Stimulated activated CD8-positive, alpha-beta memory T cell treated with anti-CD3 and anti-CD28 coated beads, Interleukin-7, amount 100 ng/mL, for 1 hour (primary cell): ENCODE results near the gene ESPL1.

Source experiments
- DNase-seq, 2 donors: peaks; one replicate each; pipeline ENCODE4 v3.0.0-alpha.2; 2020; ENCODE audit warnings: low read depth in 2 of 2

The ESPL1 gene

GRCh38 chr12:53336181-53336681, 68.1 kb downstream of the ESPL1 start, which contains the start of gene SP7:
SP7 (minus strand) TSS chr12:53336354; CDS start chr12:53335646, 708 bp downstream.
- DNase-seq = no peak

GRCh38 chr12:53338017-53338416, 69.9 kb downstream of the ESPL1 start:
- DNase-seq = no peak

GRCh38 chr12:53338916-53339315, 70.8 kb downstream of the ESPL1 start:
- no peak for DNase-seq

DNA sequence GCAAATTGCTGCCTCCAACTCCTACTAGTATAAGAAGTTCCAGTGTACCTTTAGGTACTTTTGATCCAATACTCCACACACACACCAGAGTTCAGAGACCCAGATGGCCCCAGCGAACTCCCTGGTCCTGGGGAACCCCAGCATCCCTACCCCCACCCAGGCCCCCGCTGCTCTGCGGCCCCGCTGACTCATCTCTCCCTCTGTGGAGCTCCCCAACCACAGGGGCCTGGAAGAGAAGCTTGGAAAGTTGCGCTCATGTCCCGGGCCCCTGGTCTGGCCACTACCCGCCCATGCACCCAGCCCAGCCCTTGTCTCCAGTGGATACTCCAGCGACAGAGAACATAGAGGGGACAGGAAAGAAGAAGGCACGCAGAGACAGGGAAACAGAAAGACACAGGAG, 72.3 kb downstream of the ESPL1 start:
- no peak for DNase-seq
